Gastrocnemius medialis (tissue), 4 donors: ENCODE data around the gene GNA15.

Experiments used
- CTCF ChIP-seq, 5 experiments: fragments of 450-650 bp in 3 of 5; fragments of 200-600 bp in 2 of 5; sonication (generic) in 2 of 5; IDR thresholded peaks in 4 of 5; conservative IDR thresholded peaks in 1 of 5; 1 replicate in 4 of 5; 2 replicates in 1 of 5; pipeline ENCODE4 v1.5.1; 2016 to 2019; ENCODE audit warnings: antibody characterized with exemption in 5 of 5, mild to moderate bottlenecking in 3 of 5, moderate library complexity in 3 of 5
- POLR2A ChIP-seq, 2 donors: fragments of 450-650 bp; IDR thresholded peaks; one replicate each; pipeline ENCODE4 v1.6.1; 2017; ENCODE audit warnings: antibody characterized with exemption in 2 of 2, mild to moderate bottlenecking in 2 of 2, moderate library complexity in 2 of 2

GRCh38 chr19:3124630-3125029 is 11.2 kb upstream of the GNA15 start:
- TF ChIP-seq CTCF (IDR thresholded peaks at IDR 0.05 in 4 of 5, conservative IDR thresholded peaks at IDR 0.05 in 1 of 5) (no peak), POLR2A (IDR thresholded peaks at IDR 0.05) (no peak)
